Gastrocnemius medialis (tissue), 4 donors: ENCODE results near the gene MYH10. TPM values are rescaled to one million over a fixed set of nuclear protein-coding genes. Genes with fewer than 3 reads are reported as not detected.

Source experiments
- ATAC-seq, 2 donors: fragments of 150-250 bp; one replicate each; pipeline ENCODE4 v1.9.1; 2016
- DNase-seq, 2 donors: peaks; one replicate each; pipeline ENCODE4 v3.0.0-alpha.2; 2019
- H3K27ac ChIP-seq, 4 donors: fragments of 200-600 bp; sonication (generic); 1 replicate in 1 of 4; 2 replicates in 3 of 4; pipeline ENCODE4 v1.5.1; 2016 to 2018; ENCODE audit warnings: mild to moderate bottlenecking in 2 of 4, moderate library complexity in 1 of 4
- H3K27me3 ChIP-seq, 3 donors: fragments of 200-600 bp; sonication (generic) in 2 of 3; 1 replicate in 1 of 3; 2 replicates in 2 of 3; pipeline versions ENCODE4 v1.5.1 to v1.6.0; 2016 to 2019; ENCODE audit warnings: mild to moderate bottlenecking in 1 of 3, moderate library complexity in 1 of 3
- H3K36me3 ChIP-seq, 2 donors: fragments of 200-600 bp; sonication (generic) in 1 of 2; one replicate each; pipeline ENCODE4 v1.5.1; 2017 to 2018
- H3K4me1 ChIP-seq, 2 donors: fragments of 200-600 bp; sonication (generic) in 1 of 2; one replicate each; pipeline ENCODE4 v1.5.1; 2016 to 2017; ENCODE audit warnings: mild to moderate bottlenecking in 2 of 2
- H3K4me3 ChIP-seq, 4 donors: fragments of 200-600 bp; sonication (generic) in 3 of 4; 1 replicate in 1 of 4; 2 replicates in 3 of 4; pipeline ENCODE4 v1.5.1; 2016 to 2019; ENCODE audit warnings: mild to moderate bottlenecking in 2 of 4
- H3K9me3 ChIP-seq, 3 donors: fragments of 200-600 bp; sonication (generic) in 2 of 3; 1 replicate in 1 of 3; 2 replicates in 2 of 3; pipeline ENCODE4 v1.5.1; 2016 to 2019
- CTCF ChIP-seq, 5 experiments: fragments of 450-650 bp in 3 of 5; fragments of 200-600 bp in 2 of 5; sonication (generic) in 2 of 5; IDR thresholded peaks in 4 of 5; conservative IDR thresholded peaks in 1 of 5; 1 replicate in 4 of 5; 2 replicates in 1 of 5; pipeline ENCODE4 v1.5.1; 2016 to 2019; ENCODE audit warnings: antibody characterized with exemption in 5 of 5, mild to moderate bottlenecking in 3 of 5, moderate library complexity in 3 of 5
- POLR2A ChIP-seq, 2 donors: fragments of 450-650 bp; IDR thresholded peaks; one replicate each; pipeline ENCODE4 v1.6.1; 2017; ENCODE audit warnings: antibody characterized with exemption in 2 of 2, mild to moderate bottlenecking in 2 of 2, moderate library complexity in 2 of 2
- in situ Hi-C, 4 donors: fragments of 200-750 bp; cut with MboI; loops; one replicate each; pipeline versions ENCODE4 v1.15.0 to v1.8.0; 2017; ENCODE audit warnings: low sequenced_read_pairs in 4 of 4
- intact Hi-C: fragments of 100-400 bp; cut with DNase I; formaldehyde crosslinking; loops from one replicate; pipeline ENCODE4 v1.15.1; 2023; ENCODE audit warnings: low total_unique reads
- total RNA-seq, 4 donors: library from RNA; depleted of rRNA; stranded (reverse); fragments of >200 nt; gene quantifications; one replicate each; pipeline versions ENCODE4 v1.1.0 to v1.2.3, GENCODE V29; 2016

MYH10 gene
- total RNA-seq, 4 donors from 2014 or later = 2.5 to 10.6 (median 4.1) TPM

GRCh38 chr17:8623591-8623990 is 6.9 kb downstream of the MYH10 start:
- intact Hi-C loops = no loop called here
- Histone ChIP-seq H3K27me3 (no peaks in the 10 kb centered on the region), H3K9me3 (no peaks in the 10 kb centered on the region), H3K4me3 (no peak overlapping the region), H3K36me3 (peaks cover 0 to 8% of the 10 kb centered on the region in 2 donors), H3K27ac (no peak overlapping the region), H3K4me1 (no peaks in the 10 kb centered on the region)
- no peak for ATAC-seq
- TF ChIP-seq POLR2A (IDR thresholded peaks at IDR 0.05) (no peak), CTCF (IDR thresholded peaks at IDR 0.05 in 4 of 5, conservative IDR thresholded peaks at IDR 0.05 in 1 of 5) (no peak)
- no peak for DNase-seq
- in situ Hi-C loops = no loop called here

DNA sequence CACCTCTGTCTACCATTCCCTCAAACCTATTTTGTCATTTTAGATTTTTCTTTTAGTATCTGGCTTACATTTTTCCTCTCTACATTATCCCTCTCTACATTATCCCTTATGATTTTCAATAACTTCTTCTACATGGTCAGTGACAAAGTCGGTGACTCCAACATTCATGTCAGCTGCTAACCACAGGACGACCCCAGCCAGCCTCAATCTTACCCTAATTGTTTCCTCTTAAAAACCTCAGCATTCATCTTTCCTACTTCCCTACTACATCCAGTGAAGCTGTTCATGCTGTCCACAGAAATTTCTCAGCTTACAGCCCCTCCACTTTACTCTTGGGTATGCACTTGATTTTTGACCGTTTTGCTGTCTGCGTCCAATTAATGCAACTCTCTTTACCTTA is 8.3 kb downstream of the MYH10 start:
- H3K4me3 ChIP-seq = no peak overlapping the region
- H3K27ac ChIP-seq = no peak overlapping the region
- TF ChIP-seq POLR2A (IDR thresholded peaks at IDR 0.05) = no peak
- TF ChIP-seq CTCF (IDR thresholded peaks at IDR 0.05 in 4 of 5, conservative IDR thresholded peaks at IDR 0.05 in 1 of 5) = no peak
- ATAC-seq (no peak), DNase-seq (no peak)
- H3K36me3 ChIP-seq = peaks cover 0 to 8% of the 10 kb centered on the region in 2 donors
- H3K27me3 ChIP-seq = no peaks in the 10 kb centered on the region
- no peaks in the 10 kb centered on the region for H3K4me1 ChIP-seq
- in situ Hi-C loops (no loop called here), intact Hi-C loops (no loop called here)
- no peaks in the 10 kb centered on the region for H3K9me3 ChIP-seq

DNA sequence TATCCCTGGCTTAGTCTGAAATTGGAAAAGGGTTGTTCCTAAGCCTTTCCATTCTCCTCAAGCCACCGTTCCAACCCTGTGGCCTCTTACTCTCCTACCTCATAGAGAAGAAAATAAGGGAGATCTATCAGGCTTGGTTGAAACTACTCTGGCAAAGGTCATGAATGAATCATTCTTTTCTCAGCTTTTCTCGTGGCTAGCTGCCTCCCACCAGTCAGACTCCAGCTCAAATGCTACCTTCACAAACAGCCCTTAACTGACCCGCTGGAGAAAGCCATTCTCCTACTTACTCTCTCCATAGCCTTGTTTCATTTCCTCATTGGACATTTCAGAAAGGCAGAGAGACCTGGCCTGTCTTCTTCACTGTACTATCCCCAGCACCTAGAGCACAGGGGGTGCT is 8.9 kb downstream of the MYH10 start:
- Histone ChIP-seq H3K4me1 (no peaks in the 10 kb centered on the region), H3K36me3 (peaks cover 0 to 8% of the 10 kb centered on the region in 2 donors), H3K9me3 (no peaks in the 10 kb centered on the region), H3K27ac (no peak overlapping the region), H3K27me3 (no peaks in the 10 kb centered on the region), H3K4me3 (no peak overlapping the region)
- intact Hi-C loops (no loop called here), in situ Hi-C loops (no loop called here)
- TF ChIP-seq POLR2A (IDR thresholded peaks at IDR 0.05) = no peak
- TF ChIP-seq CTCF (IDR thresholded peaks at IDR 0.05 in 4 of 5, conservative IDR thresholded peaks at IDR 0.05 in 1 of 5) = no peak
- no peak for ATAC-seq
- DNase-seq = no peak

- no peak for TF ChIP-seq CTCF (IDR thresholded peaks at IDR 0.05 in 4 of 5, conservative IDR thresholded peaks at IDR 0.05 in 1 of 5)
- TF ChIP-seq POLR2A (IDR thresholded peaks at IDR 0.05) = no peak
- ATAC-seq (no peak), DNase-seq (no peak)
- H3K36me3 ChIP-seq = peaks cover 0 to 8% of the 10 kb centered on the region in 2 donors
- H3K9me3 ChIP-seq = no peaks in the 10 kb centered on the region
- intact Hi-C loops (no loop called here), in situ Hi-C loops (no loop called here)
- H3K4me1 ChIP-seq = no peaks in the 10 kb centered on the region
- H3K27me3 ChIP-seq = no peaks in the 10 kb centered on the region
- H3K27ac ChIP-seq = no peak overlapping the region
- no peak overlapping the region for H3K4me3 ChIP-seq
Observed at GRCh38 chr17:8619294-8619693, 11.2 kb downstream of the MYH10 start.

DNA sequence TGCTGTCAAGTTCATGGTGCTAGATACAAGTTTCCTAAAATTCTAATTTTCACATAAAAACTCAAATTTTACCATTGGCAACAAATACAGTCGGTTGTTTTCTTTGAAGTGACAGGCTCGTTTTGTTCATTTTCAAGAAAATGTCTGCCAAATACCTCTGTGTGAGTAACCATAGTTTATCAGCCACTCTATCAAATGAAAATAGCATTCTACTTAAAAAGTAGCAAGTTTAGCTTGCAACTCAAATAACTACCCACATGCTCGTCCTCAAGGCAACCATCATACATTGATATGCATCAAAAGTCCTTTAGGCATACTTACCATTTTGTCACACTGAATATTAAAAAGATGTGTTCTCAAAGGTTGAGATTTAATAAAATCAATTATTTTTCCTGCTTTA is 11.7 kb downstream of the MYH10 start:
- ATAC-seq (no peak), DNase-seq (no peak)
- Histone ChIP-seq H3K4me3 (no peak overlapping the region), H3K27me3 (no peaks in the 10 kb centered on the region), H3K4me1 (no peaks in the 10 kb centered on the region), H3K9me3 (no peaks in the 10 kb centered on the region), H3K36me3 (peaks cover 0 to 8% of the 10 kb centered on the region in 2 donors), H3K27ac (no peak overlapping the region)
- in situ Hi-C loops (no loop called here), intact Hi-C loops (no loop called here)
- TF ChIP-seq CTCF (IDR thresholded peaks at IDR 0.05 in 4 of 5, conservative IDR thresholded peaks at IDR 0.05 in 1 of 5) = no peak
- no peak for TF ChIP-seq POLR2A (IDR thresholded peaks at IDR 0.05)
